DND-41 (cell line): ENCODE data around the gene MTSS2.

Source experiments
- CTCF ChIP-seq: IDR thresholded peaks from 2 replicates; pipeline ENCODE4 v1.5.1; 2012; ENCODE audit warnings: borderline replicate concordance, low read length, moderate library complexity, mild to moderate bottlenecking; ENCODE audit not compliant: poor library complexity, severe bottlenecking; ENCODE audit errors: extremely low read depth
- EZH2 ChIP-seq: IDR thresholded peaks from 3 replicates; pipeline ENCODE4 v1.6.1; 2012; ENCODE audit warnings: borderline replicate concordance, low read depth, mild to moderate bottlenecking, moderate library complexity, low read length, inconsistent platforms; ENCODE audit not compliant: severe bottlenecking

- TF ChIP-seq EZH2, result no peak
- no peak for TF ChIP-seq CTCF
Observed at GRCh38 chr16:70721202-70721963, 35.5 kb upstream of the MTSS2 start.
